Hepatocyte (in vitro differentiated cells): ENCODE data around the gene MEF2A.

ENCODE experiments used
- CTCF ChIP-seq: fragments of 200-600 bp; sonication (generic); IDR thresholded peaks from 2 replicates; pipeline ENCODE4 v1.5.1; 2016; ENCODE audit warnings: antibody characterized with exemption, mild to moderate bottlenecking; ENCODE audit not compliant: poor library complexity
- EZH2 ChIP-seq: fragments of 200-600 bp; sonication (generic); IDR thresholded peaks from 2 replicates; pipeline ENCODE4 v1.6.1; 2016; ENCODE audit warnings: antibody characterized with exemption, mild to moderate bottlenecking, borderline replicate concordance
- EZH2phosphoT487 ChIP-seq: fragments of 200-600 bp; sonication (generic); IDR thresholded peaks from one replicate; pipeline ENCODE4 v1.6.1; 2018; ENCODE audit warnings: antibody characterized with exemption, mild to moderate bottlenecking, low read depth, moderate library complexity; ENCODE audit not compliant: unreplicated experiment, severe bottlenecking

DNA sequence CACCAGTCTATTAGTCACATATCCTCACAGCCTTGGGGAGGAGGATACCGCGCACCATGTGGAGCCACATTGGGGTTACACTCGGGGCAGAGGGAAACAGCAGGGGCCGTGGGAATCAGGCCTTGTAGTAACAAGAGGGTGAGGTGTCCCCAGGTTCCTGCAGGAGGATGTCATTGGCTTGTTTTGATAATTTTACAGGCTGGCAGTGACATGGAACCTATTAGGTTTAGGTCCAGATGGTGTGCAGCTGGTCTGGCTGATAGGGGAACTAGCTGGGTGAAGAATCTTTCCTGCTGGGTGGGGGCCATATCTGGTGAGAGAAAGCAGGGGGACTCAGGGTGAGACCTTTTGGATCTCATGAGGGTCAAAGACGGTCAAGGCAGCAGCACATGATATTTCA, 9.8 kb upstream of the MEF2A start:
- TF ChIP-seq CTCF (no peak), EZH2 (no peak), EZH2phosphoT487 (no peak)
